GM21786 (cell line): Measurements from ENCODE around the gene RIT1.

Experiments
- ATAC-seq: cut with Tn5 transposase; IDR thresholded peaks from one replicate; pipeline ENCODE4 v1.9.1; 2021; ENCODE audit not compliant: unreplicated experiment

The RIT1 gene, protein sequence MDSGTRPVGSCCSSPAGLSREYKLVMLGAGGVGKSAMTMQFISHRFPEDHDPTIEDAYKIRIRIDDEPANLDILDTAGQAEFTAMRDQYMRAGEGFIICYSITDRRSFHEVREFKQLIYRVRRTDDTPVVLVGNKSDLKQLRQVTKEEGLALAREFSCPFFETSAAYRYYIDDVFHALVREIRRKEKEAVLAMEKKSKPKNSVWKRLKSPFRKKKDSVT

DNA sequence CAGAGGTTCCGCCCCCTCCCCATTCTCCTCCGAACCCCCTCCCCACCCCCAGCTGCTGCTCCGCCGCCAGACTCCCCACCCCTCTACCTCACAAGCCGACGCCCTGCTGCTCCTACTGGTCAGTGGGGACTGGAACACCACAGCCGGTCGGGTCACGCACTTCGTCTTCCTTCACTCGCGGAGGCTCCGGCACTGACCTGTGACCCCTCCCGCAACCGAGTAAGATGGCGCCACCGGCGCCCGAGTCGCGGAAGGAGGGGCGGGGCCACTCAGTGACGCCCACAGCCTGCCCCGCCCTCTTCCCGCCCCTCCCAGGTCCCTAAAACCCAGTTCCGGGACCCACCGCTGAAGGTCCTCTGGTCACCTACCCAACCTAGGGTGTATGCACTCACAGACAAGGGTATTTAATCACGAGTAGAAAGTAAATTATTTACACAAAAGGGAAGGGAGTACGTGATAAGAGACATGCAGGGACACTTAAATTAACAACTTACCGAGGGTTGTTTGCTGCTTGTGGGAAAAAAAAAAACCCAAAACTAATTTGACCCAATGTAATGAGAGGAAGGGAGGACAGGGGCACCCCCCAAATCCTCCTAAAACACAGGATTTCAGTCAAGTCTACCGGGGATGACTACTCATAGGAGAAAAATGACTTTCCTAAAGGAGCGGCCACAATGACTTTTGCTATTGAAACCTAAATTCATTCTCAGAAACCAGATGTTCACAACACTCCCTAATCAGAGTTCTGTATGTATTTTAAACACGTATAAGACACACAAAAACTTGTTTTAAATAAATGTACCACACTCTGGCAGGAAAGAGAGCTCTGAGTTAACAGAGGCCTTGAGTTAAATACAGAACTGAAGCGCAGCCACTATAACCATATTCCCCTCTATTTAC lies at the start of gene RIT1:
RIT1 (minus strand) TSS at position 194 of the 900 bp plus-strand sequence. CDS start 588 bp downstream, outside the sequence.
- ATAC-seq, result peak; percentile 72

DNA sequence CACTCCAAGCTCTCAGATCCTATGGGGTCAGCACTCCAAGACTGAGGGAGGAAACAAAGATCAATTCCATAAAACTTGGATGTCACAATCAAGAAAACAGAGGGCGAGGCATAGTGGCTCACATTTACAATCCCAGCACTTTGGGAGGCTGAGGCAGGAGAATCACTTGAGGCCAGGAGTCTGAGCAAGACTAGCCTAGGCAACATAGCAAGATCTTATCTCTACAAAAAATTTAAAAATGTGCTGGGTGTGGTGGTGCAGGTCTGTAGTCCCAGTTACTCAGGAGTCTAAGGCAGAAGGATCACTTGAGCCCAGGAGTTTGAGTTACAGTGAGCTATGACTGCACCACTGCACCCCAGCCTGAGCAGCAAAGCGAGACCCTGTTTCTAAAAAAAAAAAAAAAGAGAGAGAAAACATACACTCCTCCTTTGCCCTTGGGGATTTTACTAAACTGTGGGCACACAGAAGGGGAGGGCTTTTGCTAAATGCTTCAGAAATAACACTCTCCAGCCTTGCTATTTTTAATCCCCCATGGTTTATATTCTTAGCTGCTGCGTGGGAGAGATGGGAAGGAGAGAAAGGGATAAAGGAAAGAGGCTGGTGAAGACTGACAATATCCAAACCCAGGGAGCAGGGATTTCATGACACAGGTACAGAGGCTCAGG lies 49.1 kb upstream of the RIT1 start:
- ATAC-seq, result no peak

DNA sequence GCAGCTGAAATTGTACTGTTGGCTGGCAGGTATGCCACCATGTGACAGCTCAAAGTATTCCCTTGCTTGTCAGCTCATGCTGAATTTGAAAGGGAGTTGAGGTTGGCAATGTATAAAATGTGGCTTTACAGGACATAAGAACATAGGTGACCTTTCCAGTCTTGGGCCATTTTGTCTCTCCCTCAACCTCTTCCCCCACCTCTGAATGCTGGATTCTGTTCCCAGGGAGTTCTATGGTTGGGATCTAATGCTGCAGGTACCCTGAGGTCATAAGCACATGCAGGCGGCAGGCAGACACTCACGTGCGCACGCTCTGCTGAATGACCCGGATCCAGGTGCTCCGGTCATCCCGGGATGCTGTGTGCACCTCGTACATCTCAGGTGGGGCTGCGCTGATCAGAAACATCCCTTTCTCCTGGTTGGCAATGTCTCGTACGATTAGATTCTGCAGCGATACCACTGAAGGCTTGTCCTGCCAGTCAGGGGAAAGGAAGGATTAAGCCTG lies 46.3 kb upstream of the RIT1 start:
- no peak for ATAC-seq

DNA sequence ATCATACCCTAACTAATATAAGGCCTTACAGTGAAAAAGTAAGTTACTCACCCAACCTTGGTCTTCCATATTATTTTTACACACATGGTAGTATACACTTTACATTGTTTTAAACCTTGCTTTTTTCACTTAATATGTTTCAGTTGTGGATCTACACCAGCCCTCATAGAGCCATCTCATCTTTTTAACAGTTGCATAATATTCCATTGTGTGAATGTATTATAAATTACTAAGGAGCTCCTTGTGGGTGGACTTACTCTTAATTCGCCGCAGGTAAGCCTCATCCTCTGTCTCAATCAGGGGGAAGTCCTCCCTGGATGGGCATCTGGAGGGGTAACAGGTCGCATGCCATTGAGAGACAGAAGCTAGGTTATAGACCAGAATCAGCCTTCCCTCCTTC lies 43.5 kb upstream of the RIT1 start:
- ATAC-seq, result no peak

DNA sequence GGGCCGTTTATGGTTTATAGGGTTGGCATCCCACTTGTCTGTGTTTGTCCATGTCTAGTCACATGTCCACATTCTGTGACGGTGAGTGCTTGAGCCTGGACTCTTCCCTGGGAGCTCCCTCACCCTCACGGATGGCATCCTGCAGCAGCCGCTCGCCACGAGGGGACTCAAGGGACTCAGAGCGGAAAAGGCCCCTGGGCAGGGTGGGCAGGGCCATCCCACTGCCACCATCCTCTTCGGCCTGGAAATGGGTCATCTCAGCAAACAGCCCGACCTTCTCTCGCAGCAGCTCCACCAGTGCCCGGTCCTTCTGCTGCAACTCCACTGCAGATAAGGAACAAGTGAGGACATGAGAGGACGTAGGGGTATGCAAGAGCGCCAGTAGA lies 41.3 kb upstream of the RIT1 start:
- ATAC-seq, result no peak

DNA sequence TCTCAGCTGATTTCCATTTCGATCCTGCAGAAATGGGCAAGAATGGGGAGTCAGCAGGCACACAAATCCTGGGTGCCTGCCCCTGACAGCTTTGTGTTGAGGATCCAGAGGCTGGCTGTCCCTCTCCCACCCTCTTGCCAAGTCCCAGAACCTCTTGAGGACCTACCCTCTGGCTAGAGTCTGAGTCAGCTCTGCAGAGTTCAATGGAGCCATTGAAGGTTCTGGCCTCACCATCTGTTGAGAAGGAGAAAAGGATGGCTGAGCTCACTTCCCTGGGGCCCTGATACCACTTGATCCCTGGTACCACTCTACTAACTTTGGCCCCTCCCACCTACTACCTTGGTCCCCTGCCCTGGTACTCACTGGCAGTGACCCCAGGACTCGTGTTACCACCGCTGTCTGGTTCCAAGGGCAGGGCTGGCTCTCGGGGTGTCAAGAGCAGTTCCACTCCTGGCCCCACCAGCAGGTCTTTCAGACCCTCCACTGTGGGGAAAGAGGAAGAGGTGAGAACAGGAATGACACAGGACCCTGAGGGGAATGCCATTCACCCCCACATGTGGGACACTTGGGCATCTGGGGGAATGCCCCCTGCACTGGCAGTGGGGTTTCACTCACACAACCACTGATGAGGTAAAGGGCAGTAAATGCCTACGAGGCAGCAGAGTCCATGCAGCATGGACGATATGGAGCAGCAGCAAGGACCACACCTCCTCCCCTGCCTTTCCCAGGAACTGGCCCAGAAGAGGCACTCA lies 40.8 kb upstream of the RIT1 start:
- no peak for ATAC-seq

DNA sequence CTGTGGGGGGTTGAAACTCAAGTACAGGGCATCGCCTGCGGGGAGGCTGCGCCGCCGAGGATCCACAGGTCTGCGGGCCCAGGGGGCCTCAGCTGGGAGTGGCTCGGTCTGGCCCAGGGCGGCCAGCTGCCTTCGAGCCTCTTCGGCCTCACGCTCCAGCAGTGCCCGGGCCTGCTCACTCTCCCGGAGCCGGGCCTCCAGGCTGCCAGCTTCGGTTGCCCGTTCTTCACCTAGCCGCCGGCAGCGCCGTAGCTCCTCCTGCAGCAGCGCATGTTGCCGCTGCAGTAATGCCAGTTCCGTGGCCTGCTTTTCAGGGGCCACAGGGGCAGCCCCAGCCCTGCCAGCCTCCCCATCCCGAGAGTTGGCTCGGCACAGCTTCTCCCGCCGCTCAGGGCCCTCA lies 39.7 kb upstream of the RIT1 start:
- no peak for ATAC-seq

DNA sequence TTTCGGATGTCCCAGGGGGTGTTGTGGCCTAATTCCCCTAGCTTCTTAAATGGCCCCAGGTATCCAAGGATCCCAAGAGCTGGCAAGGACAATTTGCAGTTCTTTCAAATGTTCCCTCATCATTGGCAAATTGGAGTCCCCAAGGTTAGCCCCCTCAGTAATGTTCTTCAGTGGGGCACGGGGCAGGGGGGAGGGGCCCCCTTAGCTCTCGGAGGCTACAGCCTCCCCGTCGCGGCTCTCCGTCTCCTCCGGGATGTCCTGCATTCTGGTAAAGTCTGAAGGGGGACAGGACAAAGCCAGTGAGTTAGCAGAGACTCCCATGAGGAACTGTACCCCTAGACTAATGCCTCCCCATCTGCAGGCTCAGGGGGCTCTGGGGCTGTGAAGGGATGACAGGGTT lies 36.6 kb upstream of the RIT1 start:
- ATAC-seq, result no peak

DNA sequence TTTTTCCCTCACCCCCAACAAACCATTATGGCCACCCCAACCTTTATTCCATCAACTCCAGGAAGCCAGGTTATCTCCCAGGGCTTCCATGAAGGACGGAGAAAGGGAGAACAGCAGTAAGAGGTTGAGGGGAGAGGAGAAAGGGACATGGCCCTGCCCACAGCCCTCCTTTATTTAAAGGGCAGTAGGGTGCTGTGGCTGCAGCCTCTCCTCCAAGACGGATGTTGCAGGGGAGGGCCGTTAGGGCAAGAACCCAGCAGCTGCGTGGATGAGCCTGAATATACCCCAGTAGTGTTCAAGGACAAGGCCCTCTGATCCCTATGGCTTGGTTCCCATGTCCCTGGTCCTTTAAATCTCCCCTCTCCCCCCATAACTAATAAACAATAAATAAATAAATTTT lies 36.1 kb upstream of the RIT1 start:
- ATAC-seq, result no peak

DNA sequence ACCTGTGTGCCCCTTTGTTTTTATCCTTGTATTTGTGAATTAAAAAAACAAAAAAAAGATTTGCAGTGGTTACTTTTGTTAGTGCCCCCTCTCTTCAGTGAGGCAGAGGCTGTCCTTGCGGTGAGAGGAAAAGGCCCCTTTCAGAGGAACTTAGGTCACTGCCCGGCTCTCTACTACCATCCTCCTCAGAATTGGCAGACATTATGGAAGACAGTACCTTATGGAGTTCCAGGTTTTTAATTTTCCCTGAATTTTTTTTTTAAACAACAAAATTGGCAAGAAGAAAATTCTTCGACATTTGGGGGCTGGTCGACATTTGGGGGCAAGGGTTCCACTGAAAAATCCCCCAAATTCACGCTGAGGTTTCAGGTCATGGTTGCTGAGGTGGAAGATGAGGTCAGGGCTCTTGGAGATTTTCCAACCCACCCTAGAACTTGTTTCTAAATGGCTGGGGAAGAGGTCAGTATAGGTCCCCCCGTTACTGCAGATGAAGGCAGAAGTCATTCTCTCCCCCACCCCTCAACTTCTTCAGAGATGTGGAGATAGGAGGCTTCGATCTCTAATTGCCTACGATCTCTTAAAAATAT lies 35.6 kb upstream of the RIT1 start:
- no peak for ATAC-seq

DNA sequence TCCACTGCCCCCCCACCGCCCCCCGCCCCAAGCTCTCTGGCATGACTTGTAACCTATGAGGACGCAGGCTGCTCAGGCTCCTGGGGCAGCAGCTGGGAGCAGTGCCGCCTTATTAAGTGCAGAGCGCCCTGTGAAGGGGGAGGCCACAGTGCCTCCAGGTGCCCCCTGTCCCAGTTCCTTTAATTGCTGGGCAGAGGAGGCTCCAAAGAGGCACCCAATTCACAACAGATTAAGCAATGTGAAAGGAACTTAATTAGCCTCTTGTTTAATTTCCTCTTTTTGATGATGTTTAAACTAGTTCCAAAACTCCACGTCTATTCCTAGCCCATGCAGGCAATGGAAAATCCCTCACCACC lies 33.3 kb upstream of the RIT1 start:
- no peak for ATAC-seq

DNA sequence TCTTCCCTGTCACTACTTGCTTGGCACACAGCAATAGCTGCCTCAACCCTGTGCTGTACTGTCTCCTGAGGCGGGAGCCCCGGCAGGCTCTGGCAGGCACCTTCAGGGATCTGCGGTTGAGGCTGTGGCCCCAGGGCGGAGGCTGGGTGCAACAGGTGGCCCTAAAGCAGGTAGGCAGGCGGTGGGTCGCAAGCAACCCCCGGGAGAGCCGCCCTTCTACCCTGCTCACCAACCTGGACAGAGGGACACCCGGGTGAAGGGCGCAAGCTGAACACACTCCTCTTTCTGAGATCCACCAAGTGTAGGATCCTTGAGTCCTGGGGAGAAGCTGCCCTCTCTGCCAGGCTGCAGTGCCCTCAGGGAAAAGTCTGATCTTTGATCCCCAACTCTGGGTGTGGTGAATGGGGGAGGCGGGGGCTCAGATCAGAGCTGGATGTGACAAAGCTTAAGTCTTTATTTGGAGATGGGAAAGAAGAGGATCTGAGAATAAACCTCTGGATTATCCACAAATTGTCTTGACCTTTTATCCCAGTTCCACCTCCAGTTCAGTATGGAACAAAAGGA lies 31.5 kb upstream of the RIT1 start:
- no peak for ATAC-seq

DNA sequence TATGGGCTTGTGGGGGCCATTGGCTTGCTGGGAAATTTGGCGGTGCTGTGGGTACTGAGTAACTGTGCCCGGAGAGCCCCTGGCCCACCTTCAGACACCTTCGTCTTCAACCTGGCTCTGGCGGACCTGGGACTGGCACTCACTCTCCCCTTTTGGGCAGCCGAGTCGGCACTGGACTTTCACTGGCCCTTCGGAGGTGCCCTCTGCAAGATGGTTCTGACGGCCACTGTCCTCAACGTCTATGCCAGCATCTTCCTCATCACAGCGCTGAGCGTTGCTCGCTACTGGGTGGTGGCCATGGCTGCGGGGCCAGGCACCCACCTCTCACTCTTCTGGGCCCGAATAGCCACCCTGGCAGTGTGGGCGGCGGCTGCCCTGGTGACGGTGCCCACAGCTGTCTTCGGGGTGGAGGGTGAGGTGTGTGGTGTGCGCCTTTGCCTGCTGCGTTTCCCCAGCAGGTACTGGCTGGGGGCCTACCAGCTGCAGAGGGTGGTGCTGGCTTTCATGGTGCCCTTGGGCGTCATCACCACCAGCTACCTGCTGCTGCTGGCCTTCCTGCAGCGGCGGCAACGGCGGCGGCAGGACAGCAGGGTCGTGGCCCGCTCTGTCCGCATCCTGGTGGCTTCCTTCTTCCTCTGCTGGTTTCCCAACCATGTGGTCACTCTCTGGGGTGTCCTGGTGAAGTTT lies 30.8 kb upstream of the RIT1 start:
- ATAC-seq, result no peak

DNA sequence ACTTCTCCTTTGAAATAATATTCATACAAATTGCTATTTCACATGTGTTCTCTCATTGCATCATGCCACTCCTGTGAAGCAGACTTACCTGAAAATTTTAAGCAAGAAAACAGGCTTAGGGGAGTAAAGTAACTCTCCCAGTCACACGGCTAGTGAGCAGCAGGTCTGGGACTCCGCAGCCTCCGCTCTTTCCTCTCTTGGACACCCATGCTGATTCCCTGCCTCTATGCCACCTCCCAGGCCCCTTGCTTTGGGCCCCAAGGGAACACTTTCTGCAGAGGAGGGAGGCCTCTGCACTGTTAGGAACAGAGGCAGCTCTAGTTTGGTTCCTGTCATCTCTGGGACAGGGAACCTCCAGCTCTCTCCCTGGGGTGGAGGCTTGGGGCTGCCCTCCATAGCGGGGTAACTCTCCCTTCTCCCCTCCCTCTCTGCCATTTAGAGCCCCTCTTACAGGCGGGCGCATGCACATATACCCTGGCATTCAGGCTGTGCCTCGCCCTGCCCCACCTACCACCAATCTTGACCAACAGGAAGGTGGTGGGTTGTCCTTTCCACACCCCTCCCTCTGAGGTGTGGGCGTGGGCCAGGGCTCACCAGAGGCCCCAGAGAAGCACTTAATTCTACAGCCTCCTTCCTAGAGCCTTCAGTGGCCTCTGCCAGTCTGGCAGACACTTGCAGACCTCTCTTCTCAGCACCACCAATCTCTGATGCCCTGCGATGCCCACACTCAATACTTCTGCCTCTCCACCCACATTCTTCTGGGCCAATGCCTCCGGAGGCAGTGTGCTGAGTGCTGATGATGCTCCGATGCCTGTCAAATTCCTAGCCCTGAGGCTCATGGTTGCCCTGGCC lies 30.1 kb upstream of the RIT1 start, which contains the start of gene RXFP4:
RXFP4 (plus strand) TSS at position 646 of the 852 bp plus-strand sequence; CDS start at position 718, 72 bp downstream.
- ATAC-seq, result no peak

DNA sequence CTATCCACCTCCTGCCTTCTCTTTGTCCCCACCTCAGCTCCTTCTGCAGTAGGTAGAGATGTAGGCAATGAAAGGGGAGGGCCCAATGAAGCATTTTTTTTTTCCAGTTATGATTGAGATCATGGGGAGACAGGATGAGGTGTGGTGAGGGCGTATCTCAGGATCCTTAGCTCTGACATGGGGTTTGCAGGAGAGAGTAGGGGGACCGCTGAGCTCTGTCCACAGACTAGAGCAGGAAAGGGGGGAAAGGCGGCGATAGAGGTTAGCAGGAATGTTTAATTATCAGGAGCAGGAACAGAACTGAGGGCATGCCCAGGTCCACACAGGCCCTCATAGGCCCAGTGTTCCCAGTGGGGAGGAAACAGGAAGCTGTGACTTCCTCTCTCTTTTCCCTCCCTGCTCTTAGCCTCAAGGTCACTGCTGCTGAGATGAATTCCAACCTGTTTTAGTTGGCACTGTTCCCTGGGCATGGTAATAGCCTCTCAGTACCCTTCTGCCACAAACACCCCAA lies 29.4 kb upstream of the RIT1 start:
- no peak for ATAC-seq

DNA sequence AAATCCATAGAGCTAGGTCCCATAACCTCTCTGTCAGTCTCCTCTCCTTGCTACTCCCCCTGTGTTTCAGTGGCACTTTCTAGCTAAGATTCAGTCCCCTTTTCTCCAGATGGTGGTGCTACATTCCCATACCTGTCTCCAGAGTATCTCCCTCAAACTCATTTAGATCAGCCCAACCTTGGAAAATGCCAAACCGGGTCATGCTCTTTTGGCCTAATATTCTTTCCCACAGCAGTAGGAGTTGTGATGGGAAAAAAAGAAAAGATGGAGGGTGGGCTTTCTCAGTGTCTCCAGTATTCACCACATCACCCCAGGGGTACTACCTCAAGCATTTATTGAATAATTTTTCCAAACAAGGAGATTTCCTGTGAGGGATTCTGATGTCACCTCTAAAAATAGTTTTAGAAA lies 27.1 kb upstream of the RIT1 start:
- ATAC-seq, result no peak

DNA sequence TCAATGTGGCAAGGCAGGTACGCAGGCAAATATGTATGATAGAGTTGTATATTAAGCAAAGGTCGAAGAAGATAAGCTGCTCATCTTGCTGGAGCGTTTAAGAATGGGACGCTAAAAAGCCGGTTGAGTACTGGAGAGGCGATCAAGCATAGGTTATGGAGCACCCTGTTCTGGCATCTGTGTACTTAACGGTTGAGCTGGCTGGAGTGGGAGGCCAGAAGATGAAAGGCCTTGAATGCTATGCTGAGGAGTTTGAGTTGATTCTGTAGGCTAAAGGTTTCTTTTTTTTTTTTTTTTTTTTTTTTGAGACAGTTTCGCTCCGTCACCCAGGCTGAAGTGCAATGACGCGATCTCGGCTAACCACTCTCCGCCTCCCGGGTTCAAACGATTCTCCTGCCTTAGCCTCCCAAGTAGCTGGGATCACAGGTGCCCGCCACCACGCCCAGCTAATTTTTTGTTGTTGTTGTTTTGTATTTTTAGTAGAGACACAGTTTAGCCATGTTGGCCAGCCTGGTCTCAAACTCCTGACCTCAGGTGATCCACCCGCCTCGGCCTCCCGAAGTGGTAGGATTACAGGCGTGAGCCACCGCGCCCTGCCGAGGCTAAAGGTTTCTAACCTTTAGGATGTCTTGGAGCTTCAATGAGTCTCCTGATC lies 23.9 kb upstream of the RIT1 start:
- no peak for ATAC-seq
